HCT116 (cell line): ENCODE measurements around the gene HIC1. TPM values are rescaled to one million over a fixed set of nuclear protein-coding genes. Genes with fewer than 3 reads are reported as not detected.

Source experiments
- ATAC-seq: fragments of 200-7000 bp; cut with Tn5 transposase; 2 replicates; pipeline ENCODE4 v1.9.1; 2020; ENCODE audit warnings: mild to moderate bottlenecking, moderate library complexity
- BruUV-seq: library from RNA; stranded (reverse); fragments of 400-500 nt; replicated peaks from 2 replicates; lab custom pipeline; 2021; lab: Mats Ljungman, UMichigan
- CTCF ChIA-PET: fragments of 300-600 bp; sonication (Branson Sonifier 250); formaldehyde crosslinking; loops from one replicate; lab custom pipeline; 2021; ENCODE audit warnings: antibody characterized with exemption; lab: Charles Lee
- POLR2A ChIA-PET: fragments of 300-600, 350-600 bp; sonication (Branson Sonifier 250); formaldehyde crosslinking; loops from one replicate; lab custom pipeline; 2021; ENCODE audit warnings: antibody characterized with exemption; lab: Charles Lee
- RAD21 ChIA-PET, 2 experiments: fragments of 300-600 bp; sonication (Branson Sonifier 250); formaldehyde crosslinking; loops; one replicate each; lab custom pipeline; 2023; ENCODE audit warnings: low total read pairs in 2 of 2; ENCODE audit not compliant: uncharacterized antibody in 2 of 2, unreplicated experiment in 2 of 2, low non-redundant PET in 1 of 2; lab: Charles Lee
- DNase-seq: peaks from one replicate; pipeline ENCODE4 v3.0.0-alpha.2; 2010; ENCODE audit warnings: low read depth, low spot score
- H2AFZ ChIP-seq: fragments of 200-600 bp; shearing (Covaris generic), sonication (generic); 2 replicates; pipeline ENCODE4 v1.6.1; 2017; ENCODE audit warnings: low read depth, mixed run types, mixed read lengths, antibody characterized with exemption, low read length; ENCODE audit not compliant: poor library complexity, severe bottlenecking
- H3K27ac ChIP-seq: 2 replicates; pipeline ENCODE4 v1.5.1; 2012; ENCODE audit warnings: low read depth, low read length
- H3K27me3 ChIP-seq: fragments of 200-600 bp; sonication (generic); 2 replicates; pipeline ENCODE4 v1.6.1; 2016; ENCODE audit warnings: mixed run types, low read length, mixed read lengths; ENCODE audit not compliant: insufficient read depth
- H3K36me3 ChIP-seq, 2 experiments: fragments of 200-500 bp in 1 of 2; fragments of 200-600 bp in 1 of 2; sonication (Bioruptor generic) in 1 of 2; sonication (generic) in 1 of 2; 2 replicates each; pipeline versions ENCODE4 v1.5.1 to v1.6.1; 2014 to 2016; ENCODE audit warnings: low read length in 2 of 2, inconsistent platforms in 1 of 2, mixed read lengths in 1 of 2, mixed run types in 1 of 2; ENCODE audit not compliant: insufficient read depth in 2 of 2, control insufficient read depth in 1 of 2
- H3K4me1 ChIP-seq, 2 experiments: fragments of 200-600 bp in 1 of 2; sonication (generic) in 1 of 2; 2 replicates each; pipeline versions ENCODE4 v1.5.1 to v1.6.1; 2012 to 2017; ENCODE audit warnings: low read length in 2 of 2, inconsistent platforms in 1 of 2, mild to moderate bottlenecking in 1 of 2, mixed read lengths in 1 of 2, mixed run types in 1 of 2, moderate library complexity in 1 of 2; ENCODE audit not compliant: insufficient read depth in 2 of 2, control insufficient read depth in 1 of 2
- H3K4me2 ChIP-seq: fragments of 200-600 bp; sonication (generic); 2 replicates; pipeline ENCODE4 v1.6.1; 2017; ENCODE audit warnings: mixed run types, low read length, mixed read lengths
- H3K4me3 ChIP-seq, 2 experiments: fragments of 200-600 bp in 1 of 2; sonication (generic) in 1 of 2; replicated peaks in 1 of 2; 2 replicates each; pipeline ENCODE4 v1.5.1; 2011 to 2016; ENCODE audit warnings: low read length in 2 of 2, control low read depth in 1 of 2, low read depth in 1 of 2, mild to moderate bottlenecking in 1 of 2, mixed read lengths in 1 of 2, mixed run types in 1 of 2
- H3K79me2 ChIP-seq: fragments of 200-600 bp; sonication (generic); 2 replicates; pipeline ENCODE4 v1.6.1; 2017; ENCODE audit warnings: mild to moderate bottlenecking, mixed run types, low read length, moderate library complexity, mixed read lengths; ENCODE audit not compliant: insufficient read depth
- H3K9ac ChIP-seq: fragments of 200-600 bp; sonication (generic); 2 replicates; pipeline ENCODE4 v1.6.1; 2016; ENCODE audit warnings: low read length, mixed read lengths
- H3K9me2 ChIP-seq: fragments of 200-600 bp; sonication (generic), shearing (Covaris generic); 2 replicates; pipeline ENCODE4 v1.6.1; 2017; ENCODE audit warnings: mixed run types, mild to moderate bottlenecking, moderate library complexity; ENCODE audit not compliant: insufficient read depth
- H3K9me3 ChIP-seq, 2 experiments: fragments of 200-500 bp in 1 of 2; fragments of 200-600 bp in 1 of 2; sonication (Bioruptor generic) in 1 of 2; sonication (generic) in 1 of 2; 2 replicates each; pipeline ENCODE4 v1.6.1; 2014 to 2017; ENCODE audit warnings: low read length in 2 of 2, mixed read lengths in 2 of 2, inconsistent platforms in 1 of 2, low read depth in 1 of 2, mild to moderate bottlenecking in 1 of 2, mixed run types in 1 of 2, moderate library complexity in 1 of 2; ENCODE audit not compliant: control insufficient read depth in 1 of 2, insufficient read depth in 1 of 2
- H4K20me1 ChIP-seq: fragments of 200-600 bp; sonication (generic), shearing (Covaris generic); 2 replicates; pipeline ENCODE4 v1.6.1; 2017; ENCODE audit warnings: mixed run types, mild to moderate bottlenecking, moderate library complexity; ENCODE audit not compliant: insufficient read depth
- ATF3 ChIP-seq: IDR thresholded peaks from 2 replicates; pipeline ENCODE4 v1.6.1; 2012
- CBX3 ChIP-seq: IDR thresholded peaks from 2 replicates; pipeline ENCODE4 v1.6.1; 2012; ENCODE audit warnings: low read depth
- CEBPB ChIP-seq: IDR thresholded peaks from 2 replicates; pipeline ENCODE4 v1.6.1; 2012; ENCODE audit warnings: low read depth
- EGR1 ChIP-seq: IDR thresholded peaks from 2 replicates; pipeline ENCODE4 v1.6.1; 2012; ENCODE audit warnings: low read depth
- ELF1 ChIP-seq: IDR thresholded peaks from 2 replicates; pipeline ENCODE4 v1.6.1; 2012; ENCODE audit warnings: low read depth, borderline replicate concordance
- EZH2 ChIP-seq: fragments of 200-600 bp; sonication (generic); IDR thresholded peaks from 2 replicates; pipeline ENCODE4 v1.6.1; 2017; ENCODE audit warnings: antibody characterized with exemption, mixed run types
- EZH2phosphoT487 ChIP-seq: fragments of 200-600 bp; IDR thresholded peaks from 2 replicates; pipeline ENCODE4 v1.6.1; 2018; ENCODE audit warnings: antibody characterized with exemption, borderline replicate concordance
- JUND ChIP-seq: IDR thresholded peaks from 2 replicates; pipeline ENCODE4 v1.6.1; 2012
- MAX ChIP-seq: IDR thresholded peaks from 2 replicates; pipeline ENCODE4 v1.6.1; 2012
- POLR2A ChIP-seq: IDR thresholded peaks from 2 replicates; pipeline ENCODE4 v1.7.0; 2011; ENCODE audit warnings: borderline replicate concordance; ENCODE audit not compliant: insufficient read depth, insufficient read length; ENCODE audit errors: extremely low read depth
- RAD21 ChIP-seq: IDR thresholded peaks from 2 replicates; pipeline ENCODE4 v1.6.1; 2012; ENCODE audit warnings: low read depth, mild to moderate bottlenecking
- REST ChIP-seq: IDR thresholded peaks from 2 replicates; pipeline ENCODE4 v1.6.1; 2012; ENCODE audit warnings: low read depth
- SIN3A ChIP-seq: IDR thresholded peaks from 2 replicates; pipeline ENCODE4 v1.6.1; 2012; ENCODE audit warnings: low read depth
- SP1 ChIP-seq: IDR thresholded peaks from 2 replicates; pipeline ENCODE4 v1.6.1; 2012; ENCODE audit warnings: low read depth
- SRF ChIP-seq: IDR thresholded peaks from 2 replicates; pipeline ENCODE4 v1.6.1; 2012; ENCODE audit warnings: low read depth
- TCF7L2 ChIP-seq: IDR thresholded peaks from 2 replicates; pipeline ENCODE4 v1.7.0; 2011; ENCODE audit warnings: borderline replicate concordance, inconsistent platforms; ENCODE audit not compliant: insufficient read depth, insufficient read length; ENCODE audit errors: extremely low read depth
- ZBTB33 ChIP-seq: IDR thresholded peaks from 2 replicates; pipeline ENCODE4 v1.6.1; 2011; ENCODE audit warnings: mild to moderate bottlenecking, low read length, moderate library complexity; ENCODE audit not compliant: insufficient replicate concordance; ENCODE audit errors: extremely low read depth
- ZFX ChIP-seq: fragments of 450-650 bp; IDR thresholded peaks from 2 replicates; pipeline ENCODE4 v1.6.1; 2017
- ZNF274 ChIP-seq: fragments of 200-500 bp; sonication (Bioruptor generic); IDR thresholded peaks from 2 replicates; pipeline ENCODE4 v1.6.1; 2014; ENCODE audit warnings: mild to moderate bottlenecking, low read depth, low read length, inconsistent platforms
- intact Hi-C: fragments of 100-400 bp; cut with micrococcal nuclease; formaldehyde crosslinking; loops from 2 replicates; pipeline ENCODE4 v1.10.0; 2022
- total RNA-seq: library from RNA; stranded (reverse); gene quantifications from one replicate; pipeline ENCODE4 v1.2.1, GENCODE V29; 2021; ENCODE audit not compliant: unreplicated experiment

The HIC1 gene
- total RNA-seq, 1 experiment from 2014 or later = 0.64 TPM

GRCh38 chr17:2054262-2054511 is 716 bp upstream of the HIC1 start:
- Histone ChIP-seq H3K27me3 (no peaks in the 10 kb centered on the region), H3K27ac (no peak overlapping the region), H3K9me2 (no peaks in the 10 kb centered on the region), H4K20me1 (no peaks in the 10 kb centered on the region), H2AFZ (no peak overlapping the region), H3K4me1 (peaks cover 3 to 30% of the 10 kb centered on the region in 2 experiments), H3K79me2 (no peaks in the 10 kb centered on the region), H3K36me3 (no peaks in the 10 kb centered on the region), H3K4me2 (no peak overlapping the region), H3K9ac (no peak overlapping the region), H3K9me3 (no peaks in the 10 kb centered on the region), H3K4me3 (no peak overlapping the region)
- ChIA-PET POLR2A (interaction anchor here (1.1 kb wide), 1 partner anchor 191 kb away, joined by 3 read pairs; no protein-coding TSS in a partner anchor), CTCF (interaction anchor here (0.6 to 8.0 kb wide), 10 partner anchors 10 to 362 kb away, joined by 3 to 200 read pairs (median 3); no protein-coding TSS in a partner anchor), RAD21 (interaction anchor here (0.5 to 1.0 kb wide), 3 partner anchors 74 to 191 kb away, joined by 3 to 8 read pairs (median 5); no protein-coding TSS in a partner anchor)
- DNase-seq (no peak), ATAC-seq (no peak)
- TF ChIP-seq SP1 = no peak
- no peak for TF ChIP-seq POLR2A
- no peak for TF ChIP-seq ZFX
- TF ChIP-seq CEBPB = no peak
- no peak for TF ChIP-seq CBX3
- no peak for TF ChIP-seq TCF7L2
- no peak for TF ChIP-seq REST
- no peak for TF ChIP-seq SIN3A
- TF ChIP-seq ZBTB33 = no peak
- no peak for TF ChIP-seq EZH2
- TF ChIP-seq ATF3 = no peak
- no peak for TF ChIP-seq SRF
- no peak for TF ChIP-seq EZH2phosphoT487
- TF ChIP-seq EGR1 = no peak
- no peak for TF ChIP-seq RAD21
- no peak for TF ChIP-seq JUND
- no peak for TF ChIP-seq ELF1
- no peak for TF ChIP-seq MAX
- no peak for TF ChIP-seq ZNF274
- intact Hi-C loops = no loop called here
- no TSS peak for BruUV-seq
